Left lung (tissue), 10 donors: ENCODE results near the gene DNMT1. TPM values are rescaled to one million over a fixed set of nuclear protein-coding genes. Genes with fewer than 3 reads are reported as not detected.

Experiments used
- ATAC-seq: fragments of 200-7000 bp; cut with Tn5 transposase; one replicate; pipeline ENCODE4 v1.9.1; 2020; ENCODE audit warnings: moderate library complexity
- DNase-seq, 4 donors: peaks; one replicate each; pipeline ENCODE4 v3.0.0-alpha.2; 2013 to 2020
- H3K27ac ChIP-seq, 2 donors: fragments of 200-600 bp; sonication (generic) in 1 of 2; one replicate each; pipeline versions ENCODE4 v1.5.0 to v1.8.0; 2020 to 2021
- H3K27me3 ChIP-seq, 2 donors: fragments of 200-600 bp; sonication (generic) in 1 of 2; one replicate each; pipeline versions ENCODE4 v1.5.0 to v1.8.0; 2020 to 2021
- H3K36me3 ChIP-seq, 2 donors: fragments of 200-600 bp; sonication (generic) in 1 of 2; one replicate each; pipeline versions ENCODE4 v1.5.0 to v1.8.0; 2020 to 2021
- H3K4me1 ChIP-seq, 2 donors: fragments of 200-600 bp; one replicate each; pipeline ENCODE4 v1.8.0; 2021
- H3K4me3 ChIP-seq, 2 donors: fragments of 200-600 bp; sonication (generic) in 1 of 2; one replicate each; pipeline versions ENCODE4 v1.5.0 to v1.8.0; 2020 to 2021; ENCODE audit warnings: mild to moderate bottlenecking in 1 of 2
- H3K9me3 ChIP-seq, 2 donors: fragments of 200-600 bp; sonication (generic) in 1 of 2; one replicate each; pipeline versions ENCODE4 v1.5.0 to v1.8.0; 2020 to 2021
- intact Hi-C, 2 donors: fragments of 100-400 bp; cut with DNase I; formaldehyde crosslinking; loops; one replicate each; pipeline versions ENCODE4 v1.11.2 to v1.14.2; 2022
- polyA plus RNA-seq, 6 donors: library from polyadenylated mRNA; unstranded; fragments of 120-200 nt; gene quantifications; one replicate each; pipeline ENCODE4 v1.2.1, GENCODE V29; 2013; ENCODE audit not compliant: insufficient read length in 6 of 6
- total RNA-seq, 2 donors: library from RNA; stranded (reverse); fragmentation: NEBNext Ultra II Directional; extraction: Animal tissue kit (Norgen Biotek cat#: 25700); gene quantifications; one replicate each; pipeline ENCODE4 v1.2.1, GENCODE V29; 2021
- TF ChIP-seq, protein P1 (sequence below), 2 donors: fragments of 200-600 bp; sonication (generic) in 1 of 2; IDR thresholded peaks; one replicate each; pipeline versions ENCODE4 v1.5.0 to v1.8.0; 2021; ENCODE audit warnings: antibody characterized with exemption in 2 of 2
- donor health status: DM: no; HTN: yes; CAD: no.
- donor health status: DM: no; HTN: no; CAD: no.

The DNMT1 gene
- total and polyA plus RNA-seq, 8 donors = 65.1 to 191 (median 144) TPM

DNA sequence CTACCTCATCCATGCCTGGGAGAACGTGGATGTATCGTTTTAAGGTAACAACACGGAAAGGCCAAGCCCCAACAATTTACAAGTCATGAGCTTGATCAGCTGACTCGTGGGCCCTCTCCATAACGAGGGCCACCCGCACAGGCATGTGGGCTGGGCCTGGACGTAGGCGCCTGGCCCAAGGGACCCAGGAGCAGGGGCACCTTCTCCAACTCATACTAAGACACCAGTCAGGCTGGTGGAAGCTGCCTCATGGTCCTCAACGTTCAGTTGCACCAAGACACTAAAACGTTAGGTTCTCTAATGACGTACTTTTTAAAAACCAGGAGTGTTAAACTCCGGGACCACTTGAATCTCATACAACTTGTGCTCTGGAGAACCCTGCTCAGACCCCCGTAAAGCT lies 53.3 kb downstream of the DNMT1 start:
- Histone ChIP-seq H3K27ac (no peak overlapping the region), H3K36me3 (peaks cover 0 to 100% of the 10 kb centered on the region in 2 donors), H3K4me3 (no peak overlapping the region), H3K27me3 (no peaks in the 10 kb centered on the region), H3K9me3 (no peaks in the 10 kb centered on the region), H3K4me1 (peaks cover 0 to 5% of the 10 kb centered on the region in 2 donors)
- ATAC-seq (no peak), DNase-seq (no peak)
- intact Hi-C loops = no loop called here
- TF ChIP-seq, protein P1, sequence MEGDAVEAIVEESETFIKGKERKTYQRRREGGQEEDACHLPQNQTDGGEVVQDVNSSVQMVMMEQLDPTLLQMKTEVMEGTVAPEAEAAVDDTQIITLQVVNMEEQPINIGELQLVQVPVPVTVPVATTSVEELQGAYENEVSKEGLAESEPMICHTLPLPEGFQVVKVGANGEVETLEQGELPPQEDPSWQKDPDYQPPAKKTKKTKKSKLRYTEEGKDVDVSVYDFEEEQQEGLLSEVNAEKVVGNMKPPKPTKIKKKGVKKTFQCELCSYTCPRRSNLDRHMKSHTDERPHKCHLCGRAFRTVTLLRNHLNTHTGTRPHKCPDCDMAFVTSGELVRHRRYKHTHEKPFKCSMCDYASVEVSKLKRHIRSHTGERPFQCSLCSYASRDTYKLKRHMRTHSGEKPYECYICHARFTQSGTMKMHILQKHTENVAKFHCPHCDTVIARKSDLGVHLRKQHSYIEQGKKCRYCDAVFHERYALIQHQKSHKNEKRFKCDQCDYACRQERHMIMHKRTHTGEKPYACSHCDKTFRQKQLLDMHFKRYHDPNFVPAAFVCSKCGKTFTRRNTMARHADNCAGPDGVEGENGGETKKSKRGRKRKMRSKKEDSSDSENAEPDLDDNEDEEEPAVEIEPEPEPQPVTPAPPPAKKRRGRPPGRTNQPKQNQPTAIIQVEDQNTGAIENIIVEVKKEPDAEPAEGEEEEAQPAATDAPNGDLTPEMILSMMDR (IDR thresholded peaks at IDR 0.05) = no peak

DNA sequence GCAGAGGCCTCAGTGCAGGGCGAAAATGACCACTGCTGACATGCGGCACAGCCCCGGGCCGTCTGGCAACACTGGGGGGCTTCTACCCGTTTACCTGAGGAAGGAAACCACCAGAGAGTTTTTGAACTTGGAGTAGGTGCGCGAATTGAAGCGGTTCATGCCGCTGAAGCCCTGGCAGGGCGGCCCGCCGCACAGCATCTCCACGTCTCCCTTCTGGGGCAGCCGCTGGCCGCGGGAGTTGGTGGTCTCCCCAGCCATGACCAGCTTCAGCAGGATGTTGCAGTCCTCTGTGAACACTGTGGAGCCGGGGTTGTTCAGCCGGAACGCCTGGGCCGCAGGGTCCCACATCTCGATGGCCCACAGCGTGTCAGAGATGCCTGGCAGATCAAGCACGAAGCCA lies 54.8 kb downstream of the DNMT1 start:
- ATAC-seq (no peak), DNase-seq (no peak)
- TF ChIP-seq, protein P1 (IDR thresholded peaks at IDR 0.05) = no peak
- Histone ChIP-seq H3K36me3 (peaks cover 0 to 100% of the 10 kb centered on the region in 2 donors), H3K9me3 (no peaks in the 10 kb centered on the region), H3K4me3 (no peak overlapping the region), H3K27me3 (no peaks in the 10 kb centered on the region), H3K27ac (no peak overlapping the region), H3K4me1 (peaks cover 0 to 5% of the 10 kb centered on the region in 2 donors)
- intact Hi-C loops = no loop called here

- Histone ChIP-seq H3K4me1 (peaks cover 0 to 5% of the 10 kb centered on the region in 2 donors), H3K36me3 (peaks cover 0 to 100% of the 10 kb centered on the region in 2 donors), H3K4me3 (no peak overlapping the region), H3K9me3 (no peaks in the 10 kb centered on the region), H3K27me3 (no peaks in the 10 kb centered on the region), H3K27ac (no peak overlapping the region)
- no peak for DNase-seq
- ATAC-seq = no peak
- intact Hi-C loops = no loop called here
- TF ChIP-seq, protein P1 (IDR thresholded peaks at IDR 0.05) = no peak
Observed at GRCh38 chr19:10138879-10139795, 55.6 kb downstream of the DNMT1 start.

DNA sequence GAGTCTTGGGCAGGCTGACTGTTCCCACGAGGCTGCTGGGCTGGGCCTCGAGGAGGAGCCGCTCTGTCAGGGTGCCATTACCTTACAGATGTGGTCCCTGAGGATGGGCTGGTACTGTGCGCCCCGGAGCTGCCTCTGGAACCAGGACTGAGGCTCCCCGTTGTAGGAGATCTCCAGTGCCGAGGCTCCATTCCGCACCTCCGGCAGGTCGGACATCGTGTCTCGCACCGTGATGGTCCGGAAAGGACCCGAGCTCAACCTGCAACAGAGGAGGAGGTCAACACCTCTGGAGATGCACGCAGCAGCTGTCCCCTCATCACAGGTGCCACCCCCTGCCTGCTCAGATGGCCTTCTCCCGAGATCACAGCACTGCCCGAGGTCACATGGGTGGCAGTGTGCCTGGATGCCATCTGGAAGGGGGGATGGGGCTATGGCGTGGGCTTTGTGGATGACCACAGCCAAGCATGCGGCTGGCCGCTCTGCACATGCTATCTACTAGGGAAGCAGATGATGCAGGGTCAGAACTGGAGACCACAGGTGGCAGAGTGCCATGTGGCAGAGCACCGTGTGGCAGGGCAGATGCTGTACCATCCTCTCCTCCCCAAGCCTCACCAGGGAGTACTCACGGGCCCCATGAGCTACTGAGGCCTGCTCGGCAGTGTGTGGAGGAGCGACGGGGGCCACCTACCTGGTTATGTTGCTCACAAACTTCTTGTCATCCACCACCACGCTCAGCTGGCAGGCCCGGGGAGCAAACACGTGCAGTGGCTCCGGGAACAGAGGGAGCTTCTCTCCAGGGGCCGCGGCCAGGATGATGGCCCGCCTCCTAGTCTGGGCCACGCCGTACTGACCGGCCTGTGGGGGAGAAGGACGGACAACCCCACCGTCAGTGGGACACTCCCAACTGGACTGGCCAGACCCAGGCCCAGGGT lies 56.7 kb downstream of the DNMT1 start:
- peaks cover 0 to 5% of the 10 kb centered on the region in 2 donors for H3K4me1 ChIP-seq
- no peaks in the 10 kb centered on the region for H3K27me3 ChIP-seq
- no peak overlapping the region for H3K4me3 ChIP-seq
- DNase-seq = no peak
- no peak overlapping the region for H3K27ac ChIP-seq
- no peaks in the 10 kb centered on the region for H3K9me3 ChIP-seq
- intact Hi-C loops = no loop called here
- ATAC-seq = no peak
- peaks cover 0 to 100% of the 10 kb centered on the region in 2 donors for H3K36me3 ChIP-seq
- TF ChIP-seq, protein P1 (IDR thresholded peaks at IDR 0.05) = no peak
